Sigmoid colon (tissue), 4 donors: ENCODE results near the gene NOL11.

Experiments
- POLR2A ChIP-seq, 2 donors: fragments of 450-650 bp; IDR thresholded peaks; one replicate each; pipeline ENCODE4 v1.6.1; 2016; ENCODE audit warnings: antibody characterized with exemption in 2 of 2, mild to moderate bottlenecking in 2 of 2, moderate library complexity in 2 of 2
- POLR2AphosphoS5 ChIP-seq, 4 donors: sonication (generic); formaldehyde crosslinking; IDR thresholded peaks; one replicate each; pipeline ENCODE4 v1.6.1; 2017; ENCODE audit warnings: antibody characterized with exemption in 4 of 4
- TF ChIP-seq, protein P1 (sequence below), 4 experiments: fragments of 450-650 bp in 3 of 4; fragments of 200-600 bp in 1 of 4; IDR thresholded peaks; one replicate each; pipeline ENCODE4 v1.5.1; 2016 to 2019; ENCODE audit warnings: antibody characterized with exemption in 4 of 4, mild to moderate bottlenecking in 3 of 4, moderate library complexity in 2 of 4

DNA sequence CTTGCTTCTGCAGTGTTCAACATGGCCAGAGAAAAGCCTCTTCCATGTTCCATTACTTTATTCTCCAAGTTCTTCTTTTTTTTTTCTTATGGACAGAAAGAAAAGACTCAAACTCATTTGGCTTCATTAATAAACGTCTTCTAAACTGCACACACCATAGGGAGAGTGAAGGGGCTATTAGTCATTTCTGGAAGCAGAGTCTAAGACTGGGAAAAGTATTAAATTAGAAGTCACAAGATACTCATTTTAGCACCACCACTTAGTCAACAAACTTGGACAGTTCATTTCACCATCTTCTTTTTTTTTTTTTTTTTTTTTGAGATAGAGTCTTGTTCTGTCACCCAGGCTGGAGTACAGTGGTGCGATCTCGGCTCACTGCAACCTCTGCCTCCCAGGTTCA is 52.8 kb downstream of the NOL11 start:
- TF ChIP-seq, protein P1, sequence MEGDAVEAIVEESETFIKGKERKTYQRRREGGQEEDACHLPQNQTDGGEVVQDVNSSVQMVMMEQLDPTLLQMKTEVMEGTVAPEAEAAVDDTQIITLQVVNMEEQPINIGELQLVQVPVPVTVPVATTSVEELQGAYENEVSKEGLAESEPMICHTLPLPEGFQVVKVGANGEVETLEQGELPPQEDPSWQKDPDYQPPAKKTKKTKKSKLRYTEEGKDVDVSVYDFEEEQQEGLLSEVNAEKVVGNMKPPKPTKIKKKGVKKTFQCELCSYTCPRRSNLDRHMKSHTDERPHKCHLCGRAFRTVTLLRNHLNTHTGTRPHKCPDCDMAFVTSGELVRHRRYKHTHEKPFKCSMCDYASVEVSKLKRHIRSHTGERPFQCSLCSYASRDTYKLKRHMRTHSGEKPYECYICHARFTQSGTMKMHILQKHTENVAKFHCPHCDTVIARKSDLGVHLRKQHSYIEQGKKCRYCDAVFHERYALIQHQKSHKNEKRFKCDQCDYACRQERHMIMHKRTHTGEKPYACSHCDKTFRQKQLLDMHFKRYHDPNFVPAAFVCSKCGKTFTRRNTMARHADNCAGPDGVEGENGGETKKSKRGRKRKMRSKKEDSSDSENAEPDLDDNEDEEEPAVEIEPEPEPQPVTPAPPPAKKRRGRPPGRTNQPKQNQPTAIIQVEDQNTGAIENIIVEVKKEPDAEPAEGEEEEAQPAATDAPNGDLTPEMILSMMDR (IDR thresholded peaks at IDR 0.05), result no peak
- no peak for TF ChIP-seq POLR2A (IDR thresholded peaks at IDR 0.05)
- TF ChIP-seq POLR2AphosphoS5 (IDR thresholded peaks at IDR 0.05), result no peak
